VCaP (cell line): ENCODE measurements around the gene CCDC74A.
"Not testable (repeated sequence)": the region's sequence is repeated elsewhere in the genome, so short reads cannot be mapped to it uniquely, and the experiment has no call there.

ENCODE experiments used
- H3K27ac ChIP-seq: fragments of 450-650 bp; 2 replicates; pipeline ENCODE4 v1.5.1; 2017
- CTCF ChIP-seq: fragments of 450-650 bp; conservative IDR thresholded peaks from 2 replicates; pipeline ENCODE4 v1.5.1; 2017; ENCODE audit warnings: mild to moderate bottlenecking, moderate library complexity

Gene CCDC74A

GRCh38 chr2:131542438-131543384 lies 15.0 kb downstream of the CCDC74A start:
- TF ChIP-seq CTCF: no peak
- no peak overlapping the region for H3K27ac ChIP-seq

- H3K27ac ChIP-seq: no peak overlapping the region
- TF ChIP-seq CTCF: no peak
These were observed 15.8 kb downstream of the CCDC74A start for GRCh38 chr2:131543385-131543891.

GRCh38 chr2:131544006-131544812 lies 16.5 kb downstream of the CCDC74A start:
- not testable (repeated sequence) for H3K27ac ChIP-seq

- not testable (repeated sequence) for H3K27ac ChIP-seq
These were observed 17.1 kb downstream of the CCDC74A start for GRCh38 chr2:131544813-131545165.

- no peak for TF ChIP-seq CTCF
These were observed 25.2 kb downstream of the CCDC74A start for GRCh38 chr2:131552871-131553270.

GRCh38 chr2:131556998-131557397 lies 29.3 kb downstream of the CCDC74A start:
- H3K27ac ChIP-seq: no peak overlapping the region
- no peak for TF ChIP-seq CTCF

More at GRCh38 chr2:131552871-131553270, 25.2 kb downstream of the CCDC74A start:
- no peak overlapping the region for H3K27ac ChIP-seq

- no peak for TF ChIP-seq CTCF
- no peak overlapping the region for H3K27ac ChIP-seq
These were observed 30.1 kb downstream of the CCDC74A start for GRCh38 chr2:131557558-131558321.

- H3K27ac ChIP-seq: no peak overlapping the region
- no peak for TF ChIP-seq CTCF
These were observed 38.7 kb downstream of the CCDC74A start for GRCh38 chr2:131566371-131566770.
